Neural progenitor cell (in vitro differentiated cells): ENCODE results near the gene USH1G. TPM values are rescaled to one million over a fixed set of nuclear protein-coding genes. Genes with fewer than 3 reads are reported as not detected.

Experiments used
- DNase-seq: peaks from one replicate; pipeline ENCODE4 v3.0.0-alpha.2; 2016; ENCODE audit warnings: low spot score
- H2AFZ ChIP-seq: fragments of 200-600 bp; sonication (generic); replicated peaks from 2 replicates; pipeline ENCODE4 v1.6.1; 2016; ENCODE audit warnings: antibody characterized with exemption
- H3F3A ChIP-seq: fragments of 200-600 bp; sonication (generic); 2 replicates; pipeline ENCODE4 v1.6.1; 2016; ENCODE audit warnings: antibody characterized with exemption, low read depth
- H3K27ac ChIP-seq: fragments of 200-600 bp; sonication (generic); 2 replicates; pipeline ENCODE4 v1.5.1; 2016; ENCODE audit warnings: mild to moderate bottlenecking
- H3K27me3 ChIP-seq: fragments of 200-600 bp; sonication (generic); 2 replicates; pipeline ENCODE4 v1.6.1; 2016; ENCODE audit warnings: mild to moderate bottlenecking, moderate library complexity
- H3K36me3 ChIP-seq: fragments of 200-600 bp; sonication (generic); 2 replicates; pipeline ENCODE4 v1.5.1; 2016
- H3K4me1 ChIP-seq: fragments of 200-600 bp; sonication (generic); 2 replicates; pipeline ENCODE4 v1.6.1; 2016; ENCODE audit warnings: mixed run types
- H3K4me2 ChIP-seq: fragments of 200-600 bp; sonication (generic); 2 replicates; pipeline ENCODE4 v1.6.1; 2016
- H3K4me3 ChIP-seq: fragments of 200-600 bp; sonication (generic); 2 replicates; pipeline ENCODE4 v1.5.1; 2016
- H3K79me2 ChIP-seq: fragments of 200-600 bp; sonication (generic); 2 replicates; pipeline ENCODE4 v1.6.1; 2016; ENCODE audit warnings: low read depth
- H3K9ac ChIP-seq: fragments of 200-600 bp; sonication (generic); 2 replicates; pipeline ENCODE4 v1.6.1; 2016
- H3K9me3 ChIP-seq: fragments of 200-600 bp; sonication (generic); 2 replicates; pipeline ENCODE4 v1.5.1; 2016; ENCODE audit warnings: low read depth
- H4K20me1 ChIP-seq: fragments of 200-600 bp; sonication (generic); 2 replicates; pipeline ENCODE4 v1.6.1; 2016; ENCODE audit warnings: low read depth
- H3K27ac Mint-ChIP-seq: 3 replicates; pipeline ENCODE4 v1.8.0; 2021; ENCODE audit warnings: mixed read lengths
- H3K27me3 Mint-ChIP-seq: 2 replicates; pipeline ENCODE4 v1.8.0; 2022; ENCODE audit warnings: low read depth, mild to moderate bottlenecking, inconsistent platforms, moderate library complexity, mixed read lengths; ENCODE audit not compliant: insufficient read depth
- H3K36me3 Mint-ChIP-seq: 3 replicates; pipeline ENCODE4 v1.8.0; 2021; ENCODE audit warnings: mixed read lengths
- H3K4me1 Mint-ChIP-seq: 3 replicates; pipeline ENCODE4 v1.8.0; 2021; ENCODE audit warnings: mixed read lengths
- H3K4me3 Mint-ChIP-seq: 3 replicates; pipeline ENCODE4 v1.8.0; 2021; ENCODE audit warnings: mild to moderate bottlenecking, moderate library complexity, mixed read lengths
- H3K9me3 Mint-ChIP-seq: 3 replicates; pipeline ENCODE4 v1.8.0; 2020; ENCODE audit warnings: mixed read lengths
- CTCF ChIP-seq: fragments of 200-600 bp; sonication (generic); IDR thresholded peaks from 2 replicates; pipeline ENCODE4 v1.5.1; 2017; ENCODE audit warnings: antibody characterized with exemption, mild to moderate bottlenecking
- EZH2 ChIP-seq: fragments of 200-600 bp; sonication (generic); IDR thresholded peaks from 2 replicates; pipeline ENCODE4 v1.6.1; 2017; ENCODE audit warnings: antibody characterized with exemption, mild to moderate bottlenecking, moderate library complexity
- EZH2phosphoT487 ChIP-seq: fragments of 200-600 bp; sonication (generic); IDR thresholded peaks from 2 replicates; pipeline ENCODE4 v1.6.1; 2017; ENCODE audit warnings: antibody characterized with exemption
- total RNA-seq: library from RNA; depleted of rRNA; stranded (reverse); fragments of >200 nt; gene quantifications from 2 replicates; pipeline ENCODE4 v1.2.3, GENCODE V29; 2015; ENCODE audit warnings: low replicate concordance

The USH1G gene
- total RNA-seq, 1 donor from 2014 or later = not detected

GRCh38 chr17:74875977-74876593 is 47.0 kb downstream of the USH1G start:
- Mint-ChIP-seq H3K27ac (no peak overlapping the region), H3K27me3 (peaks cover 17% of the 10 kb centered on the region), H3K4me3 (no peak overlapping the region), H3K9me3 (no peaks in the 10 kb centered on the region), H3K36me3 (no peaks in the 10 kb centered on the region), H3K4me1 (peaks cover 15% of the 10 kb centered on the region)
- Histone ChIP-seq H3K9me3 (no peaks in the 10 kb centered on the region), H3K36me3 (no peaks in the 10 kb centered on the region), H3F3A (peaks cover 5% of the 10 kb centered on the region), H3K4me1 (peaks cover 5% of the 10 kb centered on the region), H3K9ac (no peak overlapping the region), H2AFZ (peak overlapping the region; percentile 63), H3K79me2 (no peaks in the 10 kb centered on the region), H3K27me3 (no peaks in the 10 kb centered on the region), H4K20me1 (no peaks in the 10 kb centered on the region), H3K4me2 (no peak overlapping the region), H3K27ac (no peak overlapping the region), H3K4me3 (no peak overlapping the region)
- TF ChIP-seq EZH2 (no peak), CTCF (no peak), EZH2phosphoT487 (no peak)
- DNase-seq = no peak

- Mint-ChIP-seq H3K9me3 (no peaks in the 10 kb centered on the region), H3K4me1 (peaks cover 15% of the 10 kb centered on the region), H3K27ac (no peak overlapping the region), H3K4me3 (peak overlapping the region; percentile 18), H3K27me3 (peaks cover 17% of the 10 kb centered on the region), H3K36me3 (no peaks in the 10 kb centered on the region)
- Histone ChIP-seq H3K4me3 (no peak overlapping the region), H3K4me1 (peaks cover 5% of the 10 kb centered on the region), H3K9ac (no peak overlapping the region), H3K27ac (no peak overlapping the region), H3K9me3 (no peaks in the 10 kb centered on the region), H3K79me2 (no peaks in the 10 kb centered on the region), H2AFZ (peak overlapping the region; percentile 63), H4K20me1 (no peaks in the 10 kb centered on the region), H3F3A (peaks cover 5% of the 10 kb centered on the region), H3K27me3 (no peaks in the 10 kb centered on the region), H3K36me3 (no peaks in the 10 kb centered on the region), H3K4me2 (no peak overlapping the region)
- no peak for TF ChIP-seq EZH2
- TF ChIP-seq EZH2phosphoT487 = no peak
- TF ChIP-seq CTCF = no peak
- no peak for DNase-seq
Measured at GRCh38 chr17:74875155-74875976, 47.7 kb downstream of the USH1G start.

GRCh38 chr17:74874615-74875037 is 48.4 kb downstream of the USH1G start:
- no peak overlapping the region for H3K4me2 ChIP-seq
- Mint-ChIP-seq H3K9me3 (no peaks in the 10 kb centered on the region), H3K27ac (no peak overlapping the region), H3K4me1 (peaks cover 15% of the 10 kb centered on the region), H3K27me3 (peaks cover 17% of the 10 kb centered on the region), H3K4me3 (no peak overlapping the region), H3K36me3 (no peaks in the 10 kb centered on the region)
- no peak overlapping the region for H2AFZ ChIP-seq
- no peaks in the 10 kb centered on the region for H3K27me3 ChIP-seq
- no peaks in the 10 kb centered on the region for H3K9me3 ChIP-seq
- TF ChIP-seq EZH2phosphoT487 = no peak
- TF ChIP-seq EZH2 = no peak
- no peak for TF ChIP-seq CTCF
- H4K20me1 ChIP-seq = no peaks in the 10 kb centered on the region
- H3K27ac ChIP-seq = no peak overlapping the region
- H3K36me3 ChIP-seq = no peaks in the 10 kb centered on the region
- DNase-seq = no peak
- no peak overlapping the region for H3K9ac ChIP-seq
- H3K4me3 ChIP-seq = no peak overlapping the region
- no peaks in the 10 kb centered on the region for H3K79me2 ChIP-seq
- H3F3A ChIP-seq = peaks cover 5% of the 10 kb centered on the region
- H3K4me1 ChIP-seq = peaks cover 5% of the 10 kb centered on the region
